ENCODE data around the gene RAB11FIP4. TPM values are rescaled to one million over a fixed set of nuclear protein-coding genes. Genes with fewer than 3 reads are reported as not detected.

The RAB11FIP4 gene
- total RNA-seq, 2 donors from 2014 or later, result 35.6 to 62.2 TPM

DNA sequence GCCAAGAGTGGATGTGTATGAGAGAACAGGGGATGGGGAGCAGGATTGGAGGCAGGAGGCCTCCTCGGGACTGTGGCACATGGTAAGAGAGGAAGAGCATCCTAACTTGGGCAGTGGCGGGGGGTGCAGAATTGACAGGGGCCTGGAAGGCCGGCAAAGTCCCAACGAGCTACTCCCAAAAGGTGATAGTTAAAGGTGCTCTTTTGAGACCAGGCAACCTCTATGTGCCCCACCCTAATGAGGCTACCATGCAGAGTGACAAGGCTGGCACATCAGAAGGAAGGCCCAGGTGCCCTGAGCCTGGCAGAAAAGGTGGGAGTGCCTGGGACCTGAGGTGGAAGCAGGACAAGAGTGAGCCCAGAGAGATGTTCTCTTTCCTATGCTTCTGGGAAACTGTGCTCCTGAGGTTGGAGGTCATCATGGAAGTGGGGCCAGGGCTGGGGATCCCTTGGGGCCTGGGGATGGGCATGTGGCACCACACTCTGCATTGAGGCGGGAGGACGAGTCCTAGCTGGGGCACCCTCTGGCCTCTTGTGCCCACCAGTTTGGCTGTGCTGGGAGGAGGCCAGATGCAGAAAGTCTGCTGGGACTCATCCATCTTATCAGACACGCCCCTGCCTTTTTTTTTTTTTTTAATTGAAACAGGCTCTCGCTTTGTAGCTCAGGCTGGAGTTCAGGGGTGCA is 5.9 kb downstream of the RAB11FIP4 start:
- Histone ChIP-seq H3K27ac (ENCODE audit: low read depth, low read length) (no peak overlapping the region), H3K36me3 (ENCODE audit: control insufficient read depth, insufficient read depth, low read length) (no peaks in the 10 kb centered on the region), H3K4me1 (ENCODE audit: control insufficient read depth, insufficient read depth, low read length) (no peaks in the 10 kb centered on the region), H3K9me3 (ENCODE audit: control insufficient read depth, low read length) (no peaks in the 10 kb centered on the region), H3K27me3 (ENCODE audit: control insufficient read depth, insufficient read depth, low read length, poor library complexity, severe bottlenecking) (peaks cover 28% of the 10 kb centered on the region), H3K4me3 (ENCODE audit: low read length) (no peak overlapping the region), H3K9ac (ENCODE audit: extremely low read depth, low read length, poor library complexity, severe bottlenecking) (no peak overlapping the region)
- Mint-ChIP-seq H3K36me3 (ENCODE audit: low read depth) (no peaks in the 10 kb centered on the region), H3K4me1 (no peaks in the 10 kb centered on the region), H3K4me3 (no peak overlapping the region), H3K27ac (no peak overlapping the region), H3K9me3 (no peaks in the 10 kb centered on the region), H3K27me3 (ENCODE audit: insufficient read depth) (peaks cover 21% of the 10 kb centered on the region)
- WGBS, 2 experiments (ENCODE audit: insufficient coverage in 1 of 2, insufficient read length in 1 of 2), result 89 to 94% methylated on average over 2 to 8 of the region's 8 CpGs
- no peak for TF ChIP-seq CTCF (conservative IDR thresholded peaks at IDR 0.05)
- DNase-seq, result peak; percentile 33

DNA sequence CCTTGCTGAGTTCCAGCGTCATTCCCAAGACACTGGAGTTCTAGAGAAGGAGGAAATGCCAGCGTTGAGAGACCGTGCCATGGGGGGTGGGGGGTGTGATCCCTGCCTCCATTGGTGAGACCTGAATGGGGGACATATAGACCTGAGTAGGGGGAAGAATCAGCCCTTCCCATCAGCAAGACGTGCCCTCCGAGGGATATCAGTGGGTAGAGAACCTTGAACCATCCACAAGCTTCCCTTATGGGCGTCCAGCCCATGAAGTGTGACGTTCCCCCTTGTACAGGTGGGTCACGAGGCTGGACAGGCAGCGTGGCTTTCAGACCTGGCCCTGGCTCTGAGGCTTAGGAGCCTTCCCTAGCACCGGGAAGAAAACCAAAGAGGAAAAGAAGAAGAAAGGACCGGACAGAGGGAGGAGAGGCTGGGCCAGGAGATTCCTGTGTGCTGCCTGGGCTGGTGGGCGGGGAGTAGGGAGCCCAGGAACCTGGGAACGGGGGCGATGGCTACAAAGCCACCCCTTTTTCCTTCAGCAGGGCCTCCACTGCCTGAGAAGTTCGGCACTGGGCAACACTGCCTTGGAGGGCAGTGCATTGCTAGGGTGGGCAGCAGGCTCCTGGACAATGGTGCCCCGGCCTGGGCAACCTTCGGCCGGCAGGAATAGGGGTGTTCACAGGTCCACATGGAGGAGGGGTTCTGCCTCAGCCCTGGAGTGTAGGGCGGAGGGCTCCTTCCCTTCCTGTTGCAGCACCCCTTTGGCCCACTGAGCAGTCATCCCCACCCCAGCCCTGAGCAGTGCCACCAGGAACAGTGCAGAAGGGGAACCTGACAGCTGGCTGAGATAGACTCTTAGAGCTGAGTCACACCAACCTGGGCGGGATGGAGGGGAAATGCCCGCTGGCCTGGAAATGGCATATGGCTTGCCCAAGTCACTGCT is 7.2 kb downstream of the RAB11FIP4 start:
- Histone ChIP-seq H3K27me3 (ENCODE audit: control insufficient read depth, insufficient read depth, low read length, poor library complexity, severe bottlenecking) (peaks cover 15% of the 10 kb centered on the region), H3K9me3 (ENCODE audit: control insufficient read depth, low read length) (no peaks in the 10 kb centered on the region), H3K27ac (ENCODE audit: low read depth, low read length) (no peak overlapping the region), H3K4me3 (ENCODE audit: low read length) (no peak overlapping the region), H3K9ac (ENCODE audit: extremely low read depth, low read length, poor library complexity, severe bottlenecking) (no peak overlapping the region), H3K36me3 (ENCODE audit: control insufficient read depth, insufficient read depth, low read length) (no peaks in the 10 kb centered on the region), H3K4me1 (ENCODE audit: control insufficient read depth, insufficient read depth, low read length) (no peaks in the 10 kb centered on the region)
- Mint-ChIP-seq H3K27me3 (ENCODE audit: insufficient read depth) (peaks cover 8% of the 10 kb centered on the region), H3K9me3 (no peaks in the 10 kb centered on the region), H3K4me1 (no peaks in the 10 kb centered on the region), H3K36me3 (ENCODE audit: low read depth) (no peaks in the 10 kb centered on the region), H3K27ac (no peak overlapping the region), H3K4me3 (no peak overlapping the region)
- no peak for TF ChIP-seq CTCF (conservative IDR thresholded peaks at IDR 0.05)
- DNase-seq, result peak; percentile 36
- 88 to 92% methylated on average over 9 to 21 of the region's 21 CpGs for WGBS, 2 experiments (ENCODE audit: insufficient coverage in 1 of 2, insufficient read length in 1 of 2)

GRCh38 chr17:31400481-31400950 is 9.0 kb downstream of the RAB11FIP4 start:
- Mint-ChIP-seq H3K9me3 (no peaks in the 10 kb centered on the region), H3K36me3 (ENCODE audit: low read depth) (no peaks in the 10 kb centered on the region), H3K4me3 (no peak overlapping the region), H3K27me3 (ENCODE audit: insufficient read depth) (no peaks in the 10 kb centered on the region), H3K27ac (no peak overlapping the region), H3K4me1 (no peaks in the 10 kb centered on the region)
- Histone ChIP-seq H3K4me1 (ENCODE audit: control insufficient read depth, insufficient read depth, low read length) (no peaks in the 10 kb centered on the region), H3K36me3 (ENCODE audit: control insufficient read depth, insufficient read depth, low read length) (no peaks in the 10 kb centered on the region), H3K27ac (ENCODE audit: low read depth, low read length) (no peak overlapping the region), H3K9ac (ENCODE audit: extremely low read depth, low read length, poor library complexity, severe bottlenecking) (no peak overlapping the region), H3K9me3 (ENCODE audit: control insufficient read depth, low read length) (no peaks in the 10 kb centered on the region), H3K4me3 (ENCODE audit: low read length) (no peak overlapping the region), H3K27me3 (ENCODE audit: control insufficient read depth, insufficient read depth, low read length, poor library complexity, severe bottlenecking) (peaks cover 2% of the 10 kb centered on the region)
- peak; percentile 65 for DNase-seq
- TF ChIP-seq CTCF (conservative IDR thresholded peaks at IDR 0.05), result no peak
- 71 to 87% methylated on average over 7 to 11 of the region's 11 CpGs for WGBS, 2 experiments (ENCODE audit: insufficient coverage in 1 of 2, insufficient read length in 1 of 2)

All from endodermal cell (in vitro differentiated cells).